H1 (cell line): Measurements from ENCODE around the gene HS6ST1. TPM values are rescaled to one million over a fixed set of nuclear protein-coding genes. Genes with fewer than 3 reads are reported as not detected.

Experiments used
- CTCF ChIA-PET: fragments of 300-600 bp; sonication (Branson Sonifier 250); formaldehyde crosslinking; loops from one replicate; lab custom pipeline; 2021; ENCODE audit not compliant: partially characterized antibody; lab: Charles Lee
- POLR2A ChIA-PET: fragments of 300-600 bp; sonication (Branson Sonifier 250); formaldehyde crosslinking; loops from one replicate; lab custom pipeline; 2021; ENCODE audit warnings: inconsistent platforms; ENCODE audit not compliant: partially characterized antibody; lab: Charles Lee
- DNase-seq, 2 experiments: peaks; one replicate each; pipeline versions ENCODE4 v3.0.0 to v3.0.0-alpha.2; 2010 to 2022; ENCODE audit warnings: low spot score in 2 of 2, low read depth in 1 of 2, mixed read lengths in 1 of 2
- FAIRE-seq: peaks from 2 replicates; lab custom pipeline; 2011; peaks lifted over from hg19 to GRCh38; lab: Jason Lieb, UNC
- H2AFZ ChIP-seq: 2 replicates; pipeline ENCODE4 v1.8.1; 2012; ENCODE audit warnings: low read length, inconsistent platforms
- H2AK5ac ChIP-seq: 2 replicates; pipeline ENCODE4 v1.6.1; 2013; ENCODE audit warnings: low read depth, low read length
- H2BK120ac ChIP-seq: replicated peaks from 2 replicates; pipeline ENCODE3; 2013; ENCODE audit warnings: low read depth, low read length, inconsistent platforms
- H2BK12ac ChIP-seq: 2 replicates; pipeline ENCODE4 v1.6.1; 2013; ENCODE audit warnings: low read depth, low read length
- H2BK15ac ChIP-seq: 2 replicates; pipeline ENCODE4 v1.6.1; 2013; ENCODE audit warnings: low read length
- H2BK20ac ChIP-seq: 2 replicates; pipeline ENCODE4 v1.6.1; 2013; ENCODE audit warnings: low read length
- H2BK5ac ChIP-seq: 2 replicates; pipeline ENCODE4 v1.6.1; 2013; ENCODE audit warnings: low read depth, low read length
- H3K14ac ChIP-seq: 2 replicates; pipeline ENCODE4 v1.6.1; 2013; ENCODE audit warnings: inconsistent platforms; ENCODE audit not compliant: insufficient read length
- H3K18ac ChIP-seq: 2 replicates; pipeline ENCODE4 v1.6.1; 2013; ENCODE audit warnings: low read length; ENCODE audit errors: extremely low read depth
- H3K23ac ChIP-seq: 2 replicates; pipeline ENCODE4 v1.6.1; 2013; ENCODE audit warnings: inconsistent platforms; ENCODE audit not compliant: insufficient read length
- H3K23me2 ChIP-seq: 2 replicates; pipeline ENCODE4 v1.6.1; 2013; ENCODE audit warnings: low read depth, low read length
- H3K27ac ChIP-seq: 2 replicates; pipeline ENCODE4 v1.6.1; 2011; ENCODE audit warnings: low read depth, low read length, inconsistent platforms
- H3K27me3 ChIP-seq, 4 experiments: replicated peaks in 1 of 4; 1 replicate in 1 of 4; 2 replicates in 3 of 4; pipeline versions ENCODE4 v1.6.1 to v1.8.1; 2011 to 2013; ENCODE audit warnings: low read length in 3 of 4, mild to moderate bottlenecking in 3 of 4, inconsistent platforms in 2 of 4, mixed read lengths in 2 of 4, moderate library complexity in 1 of 4; ENCODE audit not compliant: control insufficient read depth in 3 of 4, insufficient read depth in 3 of 4; ENCODE audit errors: extremely low read depth in 1 of 4
- H3K36me3 ChIP-seq, 4 experiments: 2 replicates each; pipeline versions ENCODE4 v1.6.1 to v1.8.1; 2011 to 2013; ENCODE audit warnings: mild to moderate bottlenecking in 4 of 4, low read length in 3 of 4, moderate library complexity in 2 of 4, control low read depth in 1 of 4, inconsistent platforms in 1 of 4; ENCODE audit not compliant: insufficient read depth in 4 of 4, control insufficient read depth in 2 of 4
- H3K4ac ChIP-seq: replicated peaks from 2 replicates; pipeline ENCODE3; 2013; ENCODE audit warnings: low read length, low read depth, mixed read lengths, inconsistent platforms; ENCODE audit not compliant: insufficient read length
- H3K4me1 ChIP-seq, 4 experiments: replicated peaks in 1 of 4; 1 replicate in 1 of 4; 2 replicates in 3 of 4; pipeline versions ENCODE4 v1.6.1 to v1.8.1; 2011 to 2013; ENCODE audit warnings: low read length in 3 of 4, inconsistent platforms in 2 of 4, mixed read lengths in 1 of 4; ENCODE audit not compliant: insufficient read depth in 4 of 4, control insufficient read depth in 3 of 4
- H3K4me2 ChIP-seq, 2 experiments: 2 replicates each; pipeline versions ENCODE4 v1.6.1 to v1.8.1; 2011 to 2013; ENCODE audit warnings: low read depth in 2 of 2, low read length in 2 of 2, control low read depth in 1 of 2, inconsistent platforms in 1 of 2, mild to moderate bottlenecking in 1 of 2; ENCODE audit not compliant: insufficient read depth in 1 of 2
- H3K4me3 ChIP-seq, 4 experiments: fragments of 200-600, 300-600 bp in 1 of 4; sonication (generic), shearing (Covaris generic), sonication (Bioruptor Twin) in 1 of 4; 2 replicates each; pipeline versions ENCODE4 v1.5.1 to v1.8.1; 2011 to 2016; ENCODE audit warnings: low read length in 4 of 4, low read depth in 3 of 4, control low read depth in 2 of 4, inconsistent platforms in 2 of 4, mild to moderate bottlenecking in 2 of 4, mixed read lengths in 1 of 4, moderate library complexity in 1 of 4; ENCODE audit not compliant: insufficient read depth in 2 of 4; ENCODE audit errors: extremely low read depth in 1 of 4
- H3K56ac ChIP-seq: replicated peaks from 2 replicates; pipeline ENCODE3; 2013; ENCODE audit warnings: low read depth, mild to moderate bottlenecking, mixed read lengths, low read length, inconsistent platforms; ENCODE audit not compliant: insufficient read length
- H3K79me1 ChIP-seq: 2 replicates; pipeline ENCODE4 v1.6.1; 2013; ENCODE audit warnings: low read depth, low read length, control low read depth
- H3K79me2 ChIP-seq, 2 experiments: 2 replicates each; pipeline versions ENCODE4 v1.6.1 to v1.8.1; 2012 to 2013; ENCODE audit warnings: low read length in 2 of 2, mild to moderate bottlenecking in 2 of 2, inconsistent platforms in 1 of 2; ENCODE audit not compliant: insufficient read depth in 2 of 2, control insufficient read depth in 1 of 2
- H3K9ac ChIP-seq, 4 experiments: replicated peaks in 1 of 4; 1 replicate in 1 of 4; 2 replicates in 3 of 4; pipeline versions ENCODE4 v1.6.1 to v1.8.1; 2011 to 2013; ENCODE audit warnings: low read depth in 3 of 4, low read length in 3 of 4, control low read depth in 2 of 4, mild to moderate bottlenecking in 2 of 4, moderate library complexity in 2 of 4, inconsistent platforms in 1 of 4; ENCODE audit errors: extremely low read depth in 1 of 4
- H3K9me3 ChIP-seq, 2 experiments: 2 replicates each; pipeline versions ENCODE4 v1.6.1 to v1.8.1; 2012 to 2013; ENCODE audit warnings: mild to moderate bottlenecking in 2 of 2, moderate library complexity in 2 of 2, control low read depth in 1 of 2, inconsistent platforms in 1 of 2, low read depth in 1 of 2, low read length in 1 of 2, mixed read lengths in 1 of 2; ENCODE audit not compliant: insufficient read depth in 2 of 2
- H4K20me1 ChIP-seq, 2 experiments: replicated peaks in 1 of 2; 2 replicates each; pipeline versions ENCODE3 to v1.8.1; 2011 to 2013; ENCODE audit warnings: inconsistent platforms in 2 of 2, low read length in 2 of 2, mild to moderate bottlenecking in 1 of 2; ENCODE audit not compliant: insufficient read depth in 2 of 2, control insufficient read depth in 1 of 2
- H4K5ac ChIP-seq: 2 replicates; pipeline ENCODE4 v1.6.1; 2013; ENCODE audit warnings: low read length, low read depth, mixed read lengths, inconsistent platforms; ENCODE audit not compliant: insufficient read length
- H4K8ac ChIP-seq: 2 replicates; pipeline ENCODE4 v1.8.0; 2013; ENCODE audit warnings: mild to moderate bottlenecking, moderate library complexity, low read length, inconsistent platforms; ENCODE audit not compliant: insufficient read depth; ENCODE audit errors: extremely low read depth
- H4K91ac ChIP-seq: replicated peaks from 2 replicates; pipeline ENCODE3; 2013; ENCODE audit warnings: low read length, mixed read lengths, inconsistent platforms; ENCODE audit not compliant: insufficient read length
- BCL11A ChIP-seq, 2 experiments: IDR thresholded peaks; one replicate each; pipeline ENCODE4 v1.6.1; 2011; ENCODE audit warnings: low read depth in 2 of 2, low read length in 2 of 2, mild to moderate bottlenecking in 2 of 2
- TBP ChIP-seq: IDR thresholded peaks from 2 replicates; pipeline ENCODE4 v1.6.1; 2011; ENCODE audit warnings: low read depth, low read length, improper control_type of control experiment
- WGBS, 2 experiments: shearing (Covaris generic) in 1 of 2; methylation state at CpG; one replicate each; pipeline versions ENCODE4 v1.1.6 to v1.1.7; 2013 to 2015; ENCODE audit warnings: low lambda C conversion rate in 2 of 2, mixed read lengths in 2 of 2, inconsistent platforms in 1 of 2, low coverage in 1 of 2, missing lambda C conversion rate in 1 of 2; ENCODE audit not compliant: insufficient replicate concordance in 2 of 2, insufficient coverage in 1 of 2, insufficient read length in 1 of 2; ENCODE audit errors: extremely low coverage in 1 of 2, missing lambda C conversion rate in 1 of 2; 5-methylcytosine and 5-hydroxymethylcytosine counted together
- polyA plus RNA-seq, 7 experiments: library from polyadenylated mRNA; depleted of rRNA in 3 of 7; stranded (reverse) in 5 of 7; unstranded in 2 of 7; fragments of >200 nt in 5 of 7; fragments of 200-250 nt in 2 of 7; gene quantifications; 1 replicate in 5 of 7; 2 replicates in 1 of 7; 4 replicates in 1 of 7; pipeline versions ENCODE4 v1.2.1 to v1.2.3, GENCODE V29; 2011 to 2013; ENCODE audit warnings: missing spikeins in 2 of 7, mixed read lengths in 2 of 7
- total RNA-seq: library from RNA; stranded (reverse); fragmentation: NEBNext Ultra II Directional; extraction: Animal tissue kit (Norgen Biotek cat#: 25700); gene quantifications from 2 replicates; pipeline ENCODE4 v1.2.1, GENCODE V29; 2021

The HS6ST1 gene
- total and polyA plus RNA-seq, 2 of the 8 experiments (the other 6 are each of a cell fraction or from before 2014, with no cell fraction given) = 37.4 to 74.6 TPM

DNA sequence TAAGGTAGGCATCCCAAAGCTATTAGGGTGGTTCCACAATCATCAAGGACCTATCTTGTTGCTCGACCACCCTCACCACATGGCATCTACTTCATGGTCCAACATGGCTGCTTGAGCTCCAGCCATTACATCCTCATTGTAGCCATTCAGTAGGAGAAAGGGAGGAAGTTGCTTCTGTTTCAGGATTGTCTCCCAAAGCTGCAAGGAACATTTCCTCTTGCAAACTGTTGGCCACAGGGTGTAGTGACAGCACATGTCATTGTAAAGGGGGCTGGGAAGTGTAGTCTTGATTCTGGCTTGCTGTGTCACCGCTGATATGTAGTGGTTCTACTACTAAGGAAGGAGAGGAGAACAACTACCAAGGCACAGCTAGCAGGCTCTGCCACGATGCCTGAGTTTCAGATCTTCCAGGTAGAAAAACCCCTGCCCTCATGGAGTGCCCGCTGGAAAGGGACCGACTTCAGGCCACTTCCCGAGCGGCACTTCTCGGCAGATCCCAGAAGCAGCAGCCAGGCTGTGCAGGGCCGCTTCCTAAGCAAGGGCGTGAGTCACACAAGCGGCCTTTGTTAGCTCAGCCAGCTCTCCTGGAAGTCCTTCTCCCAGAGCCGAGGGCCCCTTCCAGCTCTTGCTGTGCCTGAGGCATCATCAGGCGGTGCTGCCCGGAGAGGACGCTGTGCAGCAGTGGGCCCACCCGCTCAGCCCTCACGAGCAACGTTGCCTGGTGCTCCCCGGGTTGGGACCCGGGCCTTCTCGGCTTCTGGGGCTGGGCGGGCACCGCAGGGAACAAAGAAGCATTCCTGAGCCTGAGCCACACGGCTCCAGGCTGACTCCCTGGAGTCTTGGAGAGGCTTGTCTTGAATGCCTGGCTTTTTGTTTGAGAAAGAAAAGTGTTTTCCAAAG is 58.2 kb downstream of the HS6ST1 start:
- Histone ChIP-seq H3K4ac (peak overlapping the region; percentile 85), H2BK15ac (0 out of 2 replicates have a peak overlapping the region, but pooled peaks have one; percentile 11), H3K14ac (no peak overlapping the region), H2BK20ac (peak overlapping the region; percentile 26; the same call in 1 of the 2 replicates), H3K79me2 (no peaks in the 10 kb centered on the region), H3K27me3 (no peaks in the 10 kb centered on the region), H3K18ac (peak overlapping the region; percentile 94), H3K4me2 (peak overlapping the region; percentile 54 to 57), H3K4me1 (peaks cover 10 to 23% (median 14%) of the 10 kb centered on the region in 4 experiments), H3K23me2 (no peaks in the 10 kb centered on the region), H4K20me1 (peaks cover 0 to 4% of the 10 kb centered on the region in 2 experiments), H3K27ac (peak overlapping the region; percentile 77), H3K9me3 (peaks cover 0 to 3% of the 10 kb centered on the region in 2 experiments; a peak in 1 of 4 replicates), H3K4me3 (peak overlapping the region in 1 of 4 experiments; percentile 7; a peak in 1 of 8 replicates), H3K23ac (no peak overlapping the region), H3K56ac (no peak overlapping the region), H4K8ac (peak overlapping the region; percentile 92; the same call in 1 of the 2 replicates), H4K91ac (peak overlapping the region; percentile 22), H2AFZ (peak overlapping the region; percentile 47; the same call in 1 of the 2 replicates), H4K5ac (peak overlapping the region; percentile 65), H3K9ac (peak overlapping the region in 2 of 4 experiments; percentile 22 to 57; a peak in 5 of 7 replicates), H2BK5ac (peak overlapping the region; percentile 28), H3K36me3 (no peaks in the 10 kb centered on the region), H2BK120ac (no peak overlapping the region), H3K79me1 (no peaks in the 10 kb centered on the region), H2BK12ac (peak overlapping the region; percentile 28), H2AK5ac (no peak overlapping the region)
- peak; percentile 58 to 81 for DNase-seq
- ChIA-PET POLR2A (interaction anchor here (1.0 to 1.6 kb wide), 2 partner anchors 12 to 15 kb away, joined by 3 to 4 read pairs; no protein-coding TSS in a partner anchor), CTCF (interaction anchor here (0.9 to 1.9 kb wide), 4 partner anchors 26 to 82 kb away, joined by 3 to 11 read pairs (median 6); no protein-coding TSS in a partner anchor)
- WGBS, 2 experiments = 32% methylated on average over 22 of the region's 24 CpGs; no CpG with 5 or more reads in 1 of the 2 experiments
- FAIRE-seq = peak; percentile 78
- peak; percentile 30; the same call in 1 of the 2 replicates for TF ChIP-seq TBP
- TF ChIP-seq BCL11A (IDR thresholded peaks at IDR 0.05; ENCODE audit: low read depth in 2 of 2, low read length in 2 of 2) = no peak
